ENCODE results near the gene PDIA3. TPM values are rescaled to one million over a fixed set of nuclear protein-coding genes. Genes with fewer than 3 reads are reported as not detected.
"Not testable (repeated sequence)": the region's sequence is repeated elsewhere in the genome, so short reads cannot be mapped to it uniquely, and the experiment has no call there.

PDIA3 gene
- polyA plus RNA-seq: 248 TPM

- peaks cover 31 to 38% (median 36%) of the 10 kb centered on the region in 3 donors for H3K4me1 Mint-ChIP-seq
- H3K9me3 Mint-ChIP-seq: not testable (repeated sequence)
Measured at GRCh38 chr15:43746245-43746902, at the start of gene PDIA3. Gene PDIA3, plus strand, starts transcription at chr15:43746438. Its CDS starts 102 bp downstream, at chr15:43746540.

DNA sequence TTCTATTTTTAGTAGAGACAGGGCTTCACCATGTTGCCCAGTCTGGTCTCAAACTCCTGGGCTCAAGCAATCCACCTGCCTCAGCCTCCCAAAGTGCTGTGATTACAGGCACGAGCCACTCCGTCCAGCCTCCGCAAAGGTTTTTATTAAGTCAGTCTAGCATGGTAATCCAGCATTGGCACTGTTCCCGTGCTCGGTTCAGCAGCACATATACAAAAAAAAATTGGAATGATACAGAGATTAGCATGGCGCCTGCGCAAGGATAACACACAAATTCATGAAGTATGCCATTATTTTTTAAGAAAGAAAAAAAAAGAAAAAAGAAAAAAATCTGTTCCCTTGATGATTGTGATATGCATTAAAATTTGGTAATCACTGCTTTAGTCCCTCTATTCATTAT, 44.1 kb upstream of the PDIA3 start:
- Mint-ChIP-seq H3K4me1 (no peaks in the 10 kb centered on the region), H3K27ac (no peak overlapping the region), H3K27me3 (peaks cover 6% of the 10 kb centered on the region), H3K9me3 (no peaks in the 10 kb centered on the region), H3K4me3 (no peak overlapping the region), H3K36me3 (no peaks in the 10 kb centered on the region)

More at GRCh38 chr15:43746245-43746902, at the start of gene PDIA3:
- Mint-ChIP-seq H3K4me3 (peak within 1 kb of the TSS; percentile 91 to 100 (median 97)), H3K27ac (peak within 1 kb of the TSS; percentile 95 to 100 (median 99))
- not testable (repeated sequence) for H3K36me3 Mint-ChIP-seq, H3K27me3 Mint-ChIP-seq

DNA sequence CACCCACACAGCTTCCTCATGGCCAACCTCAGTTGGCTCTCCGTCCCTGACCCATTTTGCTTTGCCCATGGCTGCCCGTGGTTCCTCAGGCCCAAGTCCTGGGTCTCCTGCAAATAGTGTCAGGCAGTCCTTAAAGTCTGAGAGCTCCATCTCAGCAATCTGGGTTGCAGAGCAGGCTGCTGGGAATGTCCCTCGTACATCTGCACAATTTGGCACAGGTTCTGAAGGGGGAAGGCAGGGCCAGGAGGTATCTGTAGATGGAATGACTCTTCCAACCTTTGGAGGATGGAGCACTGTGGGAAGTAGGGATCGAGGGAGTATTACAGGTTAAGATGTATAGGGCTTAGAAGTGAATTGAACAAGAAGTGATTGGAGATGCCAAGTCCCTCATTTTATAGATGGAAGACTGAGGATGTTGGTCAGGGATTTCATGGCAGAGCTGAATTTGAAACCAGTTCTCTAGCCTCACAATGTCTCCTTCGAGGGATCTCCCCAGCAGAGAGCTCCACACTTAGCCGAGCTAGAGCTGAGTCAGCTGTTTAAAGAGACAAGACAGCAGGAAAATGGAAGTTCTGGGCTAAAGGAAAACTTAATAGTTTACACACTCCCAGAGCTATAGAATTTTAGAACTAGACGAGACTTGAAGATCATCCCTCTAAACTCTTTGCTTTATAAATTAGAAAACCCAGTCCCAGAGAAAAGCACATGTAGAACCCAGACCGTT, 43.4 kb upstream of the PDIA3 start:
- Mint-ChIP-seq H3K4me1 (no peaks in the 10 kb centered on the region), H3K27me3 (peaks cover 6% of the 10 kb centered on the region), H3K9me3 (no peaks in the 10 kb centered on the region), H3K36me3 (no peaks in the 10 kb centered on the region), H3K27ac (no peak overlapping the region), H3K4me3 (no peak overlapping the region)

DNA sequence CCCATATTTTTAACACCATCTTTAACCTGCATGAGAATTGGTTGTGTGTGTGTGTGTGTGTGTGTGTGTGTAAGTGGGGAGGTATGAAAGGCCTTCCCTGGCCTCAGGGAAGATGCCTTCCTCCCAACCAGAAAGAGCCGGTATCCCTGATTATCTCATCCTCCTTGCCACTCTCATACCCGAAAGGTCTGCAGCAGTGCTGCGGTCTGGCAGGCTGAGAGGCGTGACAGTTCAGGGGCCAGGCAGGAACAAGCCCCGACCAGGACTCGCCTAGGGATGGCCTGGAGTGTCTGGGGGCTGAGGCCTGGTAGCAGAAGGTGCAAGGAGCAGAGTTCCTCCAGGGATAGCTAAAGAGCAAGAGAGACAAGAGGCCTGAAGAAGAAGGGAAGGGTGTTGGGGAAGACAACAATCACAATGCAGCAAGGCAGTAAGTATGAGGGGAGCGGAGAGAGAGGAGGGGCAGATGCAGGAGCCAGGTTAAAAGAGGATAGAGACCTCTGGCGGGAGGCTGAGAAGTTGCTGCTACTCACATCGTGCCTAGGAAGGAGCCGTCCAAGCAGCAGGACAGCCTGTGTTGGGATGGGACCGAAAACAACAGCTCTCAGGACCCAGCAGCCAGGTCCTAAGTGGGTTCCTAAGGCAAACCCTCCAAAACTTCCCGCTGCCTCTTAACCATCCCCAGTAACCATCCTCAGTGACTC, 35.7 kb upstream of the PDIA3 start:
- H3K4me1 Mint-ChIP-seq: not testable (repeated sequence)

GRCh38 chr15:43723151-43723550, 23.1 kb upstream of the PDIA3 start:
- Mint-ChIP-seq H3K9me3 (no peaks in the 10 kb centered on the region), H3K27me3 (peaks cover 1% of the 10 kb centered on the region), H3K27ac (no peak overlapping the region), H3K4me1 (no peaks in the 10 kb centered on the region), H3K36me3 (peaks cover 2% of the 10 kb centered on the region), H3K4me3 (no peak overlapping the region)

More for the DNA sequence above, 35.7 kb upstream of the PDIA3 start:
- not testable (repeated sequence) for H3K27me3 Mint-ChIP-seq, H3K36me3 Mint-ChIP-seq, H3K27ac Mint-ChIP-seq, H3K4me3 Mint-ChIP-seq, H3K9me3 Mint-ChIP-seq

- not testable (repeated sequence) for H3K4me3 Mint-ChIP-seq, H3K27ac Mint-ChIP-seq, H3K27me3 Mint-ChIP-seq
Measured at GRCh38 chr15:43726306-43726705, 19.9 kb upstream of the PDIA3 start.

DNA sequence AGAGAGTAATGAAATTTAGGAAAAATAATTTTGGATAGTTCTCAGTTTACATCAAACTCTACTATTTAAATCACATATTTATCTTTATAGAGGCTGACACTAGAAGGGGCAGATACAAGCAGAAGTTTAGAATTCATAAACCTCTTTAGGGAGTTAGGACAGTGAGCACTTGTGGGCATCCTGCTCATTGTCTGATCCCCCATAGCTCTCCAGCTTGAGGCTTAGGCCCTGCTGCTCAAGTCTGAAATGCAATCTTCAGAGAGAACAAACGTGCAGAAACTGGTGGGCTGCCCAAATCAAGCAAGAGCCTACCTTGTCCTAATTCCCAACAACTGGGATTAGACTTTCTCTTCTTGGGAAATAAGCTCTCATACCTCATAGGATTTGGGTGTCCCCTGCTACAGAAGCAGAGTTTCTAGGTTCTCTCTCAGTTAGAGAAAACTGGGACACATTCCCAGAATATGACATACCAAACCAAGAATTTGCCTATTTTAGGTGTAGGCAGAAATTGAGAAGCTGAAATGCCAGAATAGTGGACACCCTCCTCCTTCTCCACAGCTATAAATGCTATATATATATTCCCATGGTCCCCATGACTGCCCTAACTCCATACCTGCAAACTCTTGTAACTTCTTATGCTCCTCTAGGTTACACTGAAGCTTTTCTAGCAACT, 18.0 kb upstream of the PDIA3 start:
- not testable (repeated sequence) for H3K9me3 Mint-ChIP-seq, H3K27me3 Mint-ChIP-seq, H3K4me3 Mint-ChIP-seq, H3K4me1 Mint-ChIP-seq, H3K36me3 Mint-ChIP-seq
- peak overlapping the region in 1 of 3 donors; percentile 25 for H3K27ac Mint-ChIP-seq

More at GRCh38 chr15:43726306-43726705, 19.9 kb upstream of the PDIA3 start:
- not testable (repeated sequence) for H3K4me1 Mint-ChIP-seq, H3K9me3 Mint-ChIP-seq, H3K36me3 Mint-ChIP-seq

DNA sequence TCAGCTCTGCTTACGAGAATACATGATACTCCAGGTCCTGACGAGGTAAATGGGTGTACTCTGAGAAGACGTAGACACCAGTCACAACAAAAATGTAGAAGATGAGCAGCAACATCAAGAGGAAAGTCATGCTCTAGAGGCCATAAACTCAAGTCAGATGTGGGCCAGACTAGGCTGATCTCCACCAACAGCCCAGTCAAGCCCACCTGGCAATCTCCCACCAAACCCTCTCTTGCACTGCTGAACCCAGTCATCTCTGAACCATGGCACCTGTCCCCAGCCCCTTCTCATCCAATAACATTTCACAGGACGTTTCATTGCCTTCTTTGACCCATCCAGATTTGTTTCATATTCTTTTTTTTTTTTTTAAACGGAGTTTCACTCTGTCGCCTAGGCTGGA, 10.8 kb upstream of the PDIA3 start:
- peaks cover 4% of the 10 kb centered on the region for H3K36me3 Mint-ChIP-seq
- H3K4me1 Mint-ChIP-seq: peaks cover 7 to 12% (median 7%) of the 10 kb centered on the region in 3 donors
- H3K27me3 Mint-ChIP-seq: peaks cover 3% of the 10 kb centered on the region
- peak overlapping the region in 1 of 3 donors; percentile 72 for H3K27ac Mint-ChIP-seq
- peaks cover 0 to 2% (median 0%) of the 10 kb centered on the region in 3 donors for H3K9me3 Mint-ChIP-seq
- H3K4me3 Mint-ChIP-seq: peak overlapping the region; percentile 60 to 91 (median 69)

- Mint-ChIP-seq H3K4me3 (peak overlapping the region; percentile 91 to 100 (median 97)), H3K4me1 (peaks cover 37 to 43% (median 40%) of the 10 kb centered on the region in 3 donors), H3K27ac (peak overlapping the region; percentile 95 to 100 (median 99))
- not testable (repeated sequence) for H3K9me3 Mint-ChIP-seq, H3K27me3 Mint-ChIP-seq, H3K36me3 Mint-ChIP-seq
Measured at GRCh38 chr15:43746903-43747309, 668 bp downstream of the PDIA3 start.

- Mint-ChIP-seq H3K4me1 (peaks cover 44 to 48% (median 45%) of the 10 kb centered on the region in 3 donors), H3K27ac (peak overlapping the region; percentile 9 to 95 (median 46)), H3K36me3 (no peaks in the 10 kb centered on the region), H3K27me3 (no peaks in the 10 kb centered on the region), H3K9me3 (no peaks in the 10 kb centered on the region), H3K4me3 (peak overlapping the region in 3 of 4 donors; percentile 91 to 100 (median 99))
Measured at GRCh38 chr15:43748376-43748775, 2.1 kb downstream of the PDIA3 start.

GRCh38 chr15:43749690-43750345, 3.6 kb downstream of the PDIA3 start:
- H3K4me3 Mint-ChIP-seq: peak overlapping the region; percentile 77 to 91 (median 88)
- H3K27ac Mint-ChIP-seq: peak overlapping the region; percentile 92 to 100 (median 93)
- H3K36me3 Mint-ChIP-seq: no peaks in the 10 kb centered on the region
- peaks cover 37 to 42% (median 39%) of the 10 kb centered on the region in 3 donors for H3K4me1 Mint-ChIP-seq
- no peaks in the 10 kb centered on the region for H3K9me3 Mint-ChIP-seq
- no peaks in the 10 kb centered on the region for H3K27me3 Mint-ChIP-seq

- Mint-ChIP-seq H3K9me3 (no peaks in the 10 kb centered on the region), H3K4me3 (peak overlapping the region in 3 of 4 donors; percentile 3 to 82 (median 30)), H3K27me3 (no peaks in the 10 kb centered on the region), H3K27ac (peak overlapping the region in 1 of 3 donors; percentile 100), H3K4me1 (peaks cover 35 to 46% (median 37%) of the 10 kb centered on the region in 3 donors), H3K36me3 (no peaks in the 10 kb centered on the region)
Measured at GRCh38 chr15:43751885-43752284, 5.6 kb downstream of the PDIA3 start.

- no peaks in the 10 kb centered on the region for H3K27me3 Mint-ChIP-seq
- H3K4me3 Mint-ChIP-seq: no peak overlapping the region
- peaks cover 0 to 2% (median 0%) of the 10 kb centered on the region in 3 donors for H3K4me1 Mint-ChIP-seq
- H3K9me3 Mint-ChIP-seq: no peaks in the 10 kb centered on the region
- H3K36me3 Mint-ChIP-seq: peaks cover 3% of the 10 kb centered on the region
- no peak overlapping the region for H3K27ac Mint-ChIP-seq
Measured at GRCh38 chr15:43762824-43763223, 16.6 kb downstream of the PDIA3 start.

DNA sequence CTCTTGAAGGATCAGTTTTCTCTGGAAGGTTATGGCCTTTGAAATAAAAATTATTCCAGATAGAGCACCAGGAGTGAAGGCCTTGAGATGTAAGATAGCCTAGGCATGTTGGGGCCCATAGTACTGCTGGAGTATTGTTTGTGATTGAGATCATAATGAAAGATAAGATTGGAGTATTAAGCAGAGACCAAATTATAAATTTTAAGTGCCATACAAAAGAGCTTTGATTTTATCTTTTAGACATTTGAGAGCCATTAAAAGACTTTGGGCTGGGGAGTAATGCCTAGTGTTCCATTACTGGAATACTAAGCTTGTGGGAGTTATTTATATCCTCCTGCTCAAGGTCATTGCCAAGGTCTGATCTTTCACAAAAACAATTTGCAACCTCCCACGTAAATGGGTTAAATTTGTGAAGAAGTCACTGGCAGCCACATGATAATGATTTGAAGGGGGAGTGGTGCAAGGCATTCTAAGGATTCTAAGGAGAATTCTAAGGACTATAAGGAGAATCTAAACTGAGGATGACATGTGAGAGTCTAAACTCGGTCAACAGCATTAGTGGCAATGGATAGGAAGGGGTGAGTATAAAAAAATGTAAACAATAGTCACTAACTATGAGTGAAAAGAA, 17.7 kb downstream of the PDIA3 start:
- Mint-ChIP-seq H3K9me3 (no peaks in the 10 kb centered on the region), H3K36me3 (peaks cover 3% of the 10 kb centered on the region), H3K4me1 (peaks cover 0 to 2% (median 0%) of the 10 kb centered on the region in 3 donors)

More for the DNA sequence above, 17.7 kb downstream of the PDIA3 start:
- Mint-ChIP-seq H3K27ac (peak overlapping the region in 1 of 3 donors; percentile 88), H3K27me3 (no peaks in the 10 kb centered on the region), H3K4me3 (no peak overlapping the region)

Data from IgD-negative memory B cell (primary cell).